NCI-H2171 treated with DMSO at 0.1 percent for 48 hours (cell line): ENCODE data around the gene GGT6.
"Not testable (repeated sequence)": the region's sequence is repeated elsewhere in the genome, so short reads cannot be mapped to it uniquely, and the experiment has no call there.

Source experiments
- DNase-seq: peaks from one replicate; lab custom pipeline; 2025; lab: John Stamatoyannopoulos, UW

GGT6 gene

DNA sequence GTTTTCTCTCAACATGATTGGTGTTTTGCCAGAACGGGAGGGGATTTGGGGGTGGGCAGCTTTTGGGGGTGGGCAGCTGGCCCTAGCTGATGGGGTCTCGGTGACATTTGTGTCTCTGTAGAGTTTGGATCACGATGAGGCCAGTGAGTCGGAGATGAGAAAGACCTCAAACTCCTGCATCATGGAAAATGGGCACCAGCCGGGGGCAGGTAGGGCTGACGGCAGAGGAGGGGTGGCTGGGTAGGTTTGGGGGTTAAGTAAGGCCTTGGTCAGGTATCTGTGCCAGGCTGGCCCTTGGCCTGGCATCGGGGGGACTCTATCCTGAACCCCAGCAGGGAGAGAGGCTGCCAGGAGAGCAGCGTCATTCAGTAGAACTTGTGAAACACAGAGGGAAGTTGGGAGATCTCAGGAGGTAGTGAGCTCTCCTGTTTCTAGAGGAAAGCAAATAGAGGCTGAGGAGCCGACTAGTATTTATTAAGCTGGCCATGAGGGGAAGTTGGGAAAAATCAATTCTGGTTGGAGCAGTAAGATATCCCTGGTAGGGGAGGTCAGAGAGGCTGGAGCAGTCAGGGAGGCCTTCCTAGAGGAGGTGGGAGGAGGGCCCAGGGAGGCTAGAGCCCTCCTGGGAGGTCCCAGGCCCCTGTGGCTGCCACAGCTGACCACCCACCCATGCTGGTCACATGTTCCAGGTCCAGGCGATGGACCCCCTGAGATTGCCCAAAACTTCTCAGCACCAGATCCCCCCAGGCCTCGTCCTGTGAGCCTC, 32.0 kb upstream of the GGT6 start:
- DNase-seq, result no peak

DNA sequence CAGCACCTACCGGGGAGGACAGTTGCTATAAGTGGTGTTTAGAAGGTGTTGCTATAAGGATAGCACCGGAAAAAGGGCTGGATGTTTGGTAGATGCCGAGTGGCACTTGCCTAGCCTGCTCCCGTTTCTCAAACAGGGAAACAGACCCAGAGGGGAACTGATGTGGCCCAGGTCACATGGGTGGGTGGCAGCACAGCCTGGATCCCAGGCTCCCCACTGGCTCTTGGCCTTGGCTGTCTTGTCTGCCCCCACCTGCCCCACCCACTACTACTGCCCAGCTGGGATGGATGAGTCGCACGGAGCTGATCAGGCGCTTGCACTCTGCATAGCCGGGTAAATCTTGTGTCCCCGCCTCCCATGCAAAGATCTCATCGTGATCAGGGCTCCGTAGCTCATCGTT, 31.2 kb upstream of the GGT6 start:
- no peak for DNase-seq

DNA sequence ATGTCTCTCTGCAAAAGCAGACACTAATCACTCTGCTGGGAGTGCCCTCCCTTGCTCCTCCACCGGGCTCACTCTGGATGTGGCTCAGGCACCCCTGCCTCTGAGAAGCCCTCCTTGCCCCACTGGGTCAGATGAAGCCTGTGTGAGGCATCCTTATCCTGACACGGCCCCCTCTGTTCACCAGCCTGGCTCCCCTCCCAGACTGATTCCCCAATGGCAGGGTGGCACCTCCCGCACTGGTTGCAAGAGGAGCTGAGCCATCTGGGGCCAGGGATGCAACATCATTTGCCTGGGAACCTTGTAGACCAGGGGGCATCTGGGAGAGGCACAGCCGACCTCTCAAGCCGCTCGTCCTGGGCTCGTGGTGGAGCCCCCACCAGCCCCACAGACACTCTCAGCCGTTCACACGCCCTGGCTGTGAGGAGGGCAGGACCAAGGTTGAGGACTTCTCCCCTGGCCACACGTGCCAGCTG, 30.6 kb upstream of the GGT6 start:
- DNase-seq, result peak; percentile 33

DNA sequence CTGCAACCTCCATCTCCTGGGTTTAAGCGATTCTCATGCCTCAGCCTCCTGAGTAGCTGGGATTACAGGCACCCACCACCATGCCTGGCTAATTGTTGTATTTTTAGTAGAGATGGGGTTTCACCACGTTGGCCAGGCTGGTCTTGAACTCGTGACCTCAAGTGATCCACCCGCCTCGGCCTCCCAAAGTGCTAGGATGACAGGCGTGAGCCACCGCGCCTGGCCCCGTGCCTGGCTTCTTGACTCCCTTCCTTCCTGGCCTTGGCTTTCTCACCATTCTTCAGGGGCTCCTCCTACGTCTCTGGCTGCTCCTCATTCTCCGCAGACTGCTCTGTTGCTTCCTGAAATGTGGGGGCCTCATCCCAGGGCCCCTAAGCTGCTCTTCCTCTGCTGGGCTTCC, 29.7 kb upstream of the GGT6 start:
- DNase-seq, result not testable (repeated sequence)

DNA sequence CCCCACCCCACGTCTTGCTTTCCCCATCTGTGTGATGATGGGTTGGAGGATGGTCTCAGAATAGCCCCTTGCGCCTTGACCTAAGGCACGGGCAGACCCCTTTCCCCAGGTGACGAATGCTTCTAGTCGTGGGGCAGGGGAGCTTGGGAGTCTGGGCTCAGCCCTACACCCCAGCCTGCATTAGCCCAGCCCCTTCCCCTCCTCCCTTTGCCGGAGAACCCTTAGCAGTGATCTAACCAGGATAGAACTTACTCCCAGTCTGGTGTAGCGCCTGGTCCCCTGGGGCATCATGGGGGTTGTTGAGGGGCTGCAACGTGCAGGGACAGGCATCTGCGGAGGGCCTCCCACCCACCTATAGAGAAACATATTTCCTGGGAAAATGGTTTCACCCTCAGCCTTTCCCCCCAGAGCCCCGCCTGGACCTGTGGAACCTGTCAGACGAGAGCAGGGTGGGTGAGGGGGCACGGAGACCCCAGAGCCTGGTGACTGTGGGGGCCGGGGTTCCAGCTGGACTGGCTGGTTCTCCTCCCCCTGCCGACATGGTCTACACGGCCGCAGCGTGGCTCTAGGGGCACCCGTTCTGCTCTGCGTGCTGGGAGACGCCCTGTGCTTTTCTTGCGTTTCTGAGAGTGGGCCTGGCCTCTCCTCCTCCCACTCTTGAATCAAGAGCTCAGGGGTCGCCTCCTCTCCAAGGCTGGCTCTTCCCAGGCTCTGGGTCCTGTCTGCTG, 28.7 kb upstream of the GGT6 start:
- DNase-seq, result no peak

DNA sequence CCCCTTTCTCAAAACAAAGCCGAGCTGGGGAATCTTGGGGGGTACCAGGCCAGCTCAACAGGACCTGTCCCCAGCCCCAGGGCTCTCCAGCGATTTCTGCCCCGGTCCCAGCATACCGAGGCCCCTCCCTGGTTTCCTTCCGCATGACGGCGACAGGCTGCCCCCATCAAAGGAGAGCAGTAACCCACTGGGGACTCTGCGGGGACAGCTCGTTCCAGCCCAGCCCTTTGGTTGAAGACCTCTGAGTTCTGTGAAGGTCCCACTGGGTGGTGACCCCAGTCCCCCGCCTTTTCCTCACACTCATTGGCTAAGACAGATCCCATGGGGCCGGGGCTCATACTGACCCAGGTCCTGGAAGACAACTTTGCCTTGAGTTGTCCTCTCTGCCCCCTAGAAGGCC, 28.0 kb upstream of the GGT6 start:
- no peak for DNase-seq

DNA sequence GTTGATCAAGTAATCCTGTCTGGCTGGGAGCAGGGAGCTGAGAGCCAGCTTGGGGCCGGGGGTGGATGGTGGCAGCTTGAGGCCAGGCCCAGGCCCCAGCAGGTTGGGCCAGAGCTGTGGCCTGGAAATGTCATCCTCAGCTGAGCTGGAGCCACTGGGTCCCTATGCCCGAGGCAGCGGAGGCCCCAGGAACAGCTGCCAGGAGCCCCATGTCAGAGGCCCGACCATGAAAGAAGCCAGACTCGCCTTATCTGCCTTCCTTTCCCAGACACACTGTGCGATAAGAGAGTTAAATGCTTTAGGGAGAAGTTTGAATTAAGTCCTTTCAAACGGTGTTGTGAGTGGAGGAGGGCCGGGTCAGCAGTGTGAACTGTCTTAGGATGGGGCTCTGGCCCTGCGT, 27.4 kb upstream of the GGT6 start:
- no peak for DNase-seq

DNA sequence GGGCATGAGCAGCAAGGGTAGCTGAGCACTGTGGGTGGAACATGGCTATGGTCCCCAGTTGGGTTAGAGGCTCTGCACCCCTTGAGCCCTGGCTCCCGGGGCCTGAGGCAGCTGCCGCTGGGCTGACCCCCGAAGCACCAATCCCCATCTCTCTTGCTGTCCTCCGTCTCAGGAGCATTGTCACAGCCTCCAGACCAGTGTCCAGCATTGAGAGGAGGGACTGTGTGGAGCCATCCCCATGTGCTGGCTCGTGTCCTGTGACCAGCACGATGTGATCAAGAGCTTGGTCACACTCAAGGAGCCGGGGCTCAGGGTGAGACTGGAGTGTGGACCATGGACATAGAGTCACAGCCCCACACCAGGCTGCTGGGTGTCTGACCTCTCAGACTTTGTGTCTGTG, 26.8 kb upstream of the GGT6 start:
- DNase-seq, result no peak

DNA sequence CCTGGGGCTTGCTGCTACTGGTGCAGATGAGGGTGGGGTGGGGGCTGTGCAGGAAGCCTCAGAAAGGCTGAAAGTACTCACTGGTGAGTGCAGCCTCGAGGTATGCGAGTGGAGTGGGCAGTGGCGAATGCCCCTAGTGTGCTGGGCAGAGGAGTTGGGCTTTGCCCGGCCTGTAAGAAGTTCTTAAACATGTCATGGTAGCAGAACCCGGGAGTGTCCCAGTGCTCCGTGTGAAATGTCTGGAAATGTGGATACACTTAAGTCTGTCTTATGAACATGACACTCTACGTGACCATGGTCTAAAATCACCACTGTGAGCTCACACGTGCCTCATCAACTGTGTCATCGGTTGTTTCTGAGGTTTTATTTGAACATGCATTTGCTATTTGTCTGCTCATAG, 25.7 kb upstream of the GGT6 start:
- no peak for DNase-seq

DNA sequence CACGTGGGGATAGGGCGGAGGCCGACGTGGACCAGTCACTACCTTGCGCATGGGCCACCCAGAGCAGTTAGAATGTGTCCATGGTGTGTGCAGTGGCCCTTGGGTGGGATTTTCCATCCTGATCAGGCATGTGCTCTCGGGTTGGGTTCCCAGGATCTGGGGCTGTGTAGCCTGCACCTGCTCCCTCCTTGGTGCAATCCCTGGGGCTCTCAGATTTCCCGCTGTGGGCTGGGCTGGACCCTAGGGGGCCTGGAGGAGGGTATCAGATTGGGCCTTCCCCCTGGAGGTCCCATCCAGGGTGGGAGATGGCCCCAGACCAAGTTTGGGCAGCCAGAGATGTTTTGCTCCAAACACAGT, 25.2 kb upstream of the GGT6 start:
- no peak for DNase-seq

DNA sequence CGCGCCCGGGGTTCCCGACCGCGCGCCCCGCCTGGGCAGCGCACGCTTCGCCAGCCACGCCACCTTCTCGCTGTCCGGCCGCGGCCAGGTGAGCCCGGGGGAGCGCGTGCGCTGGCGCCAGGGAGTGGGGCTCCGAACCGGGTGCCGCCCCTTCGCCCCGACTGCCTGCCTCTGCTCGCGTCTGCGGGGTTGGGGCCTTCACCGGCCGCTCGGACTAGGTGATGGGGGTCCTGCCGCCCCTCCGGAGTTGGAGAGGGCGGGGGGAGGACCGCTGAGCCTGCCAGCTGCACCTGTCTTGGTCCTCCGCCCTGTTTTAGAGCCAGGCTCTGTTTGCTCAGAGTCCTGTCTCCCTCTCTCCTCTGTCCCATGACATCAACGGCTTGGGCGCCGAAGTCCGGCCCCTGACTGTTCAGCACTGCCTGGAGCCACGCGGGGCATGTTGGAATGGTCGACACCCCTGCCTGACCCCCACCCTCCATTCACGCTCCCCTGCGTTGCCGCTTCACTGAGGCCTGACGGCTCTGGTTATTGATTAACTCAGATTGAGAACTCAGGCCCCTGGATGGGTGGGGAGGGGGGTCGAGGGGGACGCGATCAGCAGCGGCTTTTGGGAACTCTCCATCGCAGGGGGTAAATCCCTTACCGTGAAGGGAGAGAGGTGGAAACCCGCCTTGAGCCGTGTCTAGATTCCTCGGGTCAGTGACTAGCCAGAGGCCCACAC, 24.7 kb upstream of the GGT6 start:
- DNase-seq, result no peak

DNA sequence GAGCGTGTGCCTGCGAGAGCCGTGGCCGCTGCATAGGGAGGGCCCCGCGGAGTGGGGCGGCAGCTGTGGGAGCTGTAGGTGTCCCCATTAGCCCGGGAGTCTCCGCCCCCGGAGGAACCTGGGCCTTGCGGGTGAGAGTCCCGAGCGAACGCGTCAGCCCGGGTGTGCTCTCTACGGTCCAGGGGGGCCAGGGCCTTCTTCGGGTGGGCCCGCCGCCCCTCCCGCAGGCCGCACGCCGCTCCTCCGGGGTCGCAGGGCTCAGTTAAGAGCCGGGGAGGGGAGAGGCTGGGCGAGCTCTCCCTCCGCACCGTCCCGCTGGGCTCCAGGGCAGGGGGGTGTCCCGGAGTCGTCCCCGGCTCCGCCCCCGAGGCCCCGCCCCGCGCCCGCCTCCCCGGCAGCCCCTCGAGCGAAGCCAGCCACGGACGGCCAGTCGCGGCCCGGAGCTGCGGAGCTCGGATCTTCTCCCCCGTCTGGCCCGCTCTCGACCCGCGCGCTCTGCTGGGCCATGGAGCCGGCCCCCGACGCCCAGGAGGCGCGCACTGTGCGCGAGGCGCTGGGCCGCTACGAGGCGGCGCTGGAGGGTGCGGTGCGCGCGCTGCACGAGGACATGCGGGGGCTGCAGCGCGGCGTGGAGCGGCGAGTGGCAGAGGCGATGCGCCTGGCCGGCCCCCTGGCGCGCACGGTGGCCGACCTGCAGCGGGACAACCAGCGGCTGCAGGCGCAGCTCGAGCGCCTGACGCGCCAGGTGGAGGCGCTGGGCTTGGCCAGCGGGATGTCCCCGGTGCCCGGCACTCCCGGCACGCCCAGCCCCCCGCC, 23.9 kb upstream of the GGT6 start, which contains the start of gene SMTNL2:
TSS of gene SMTNL2 (plus strand) at position 429 of the 816 bp plus-strand sequence. CDS start at position 506, 77 bp downstream.
- DNase-seq, result peak; percentile 63

DNA sequence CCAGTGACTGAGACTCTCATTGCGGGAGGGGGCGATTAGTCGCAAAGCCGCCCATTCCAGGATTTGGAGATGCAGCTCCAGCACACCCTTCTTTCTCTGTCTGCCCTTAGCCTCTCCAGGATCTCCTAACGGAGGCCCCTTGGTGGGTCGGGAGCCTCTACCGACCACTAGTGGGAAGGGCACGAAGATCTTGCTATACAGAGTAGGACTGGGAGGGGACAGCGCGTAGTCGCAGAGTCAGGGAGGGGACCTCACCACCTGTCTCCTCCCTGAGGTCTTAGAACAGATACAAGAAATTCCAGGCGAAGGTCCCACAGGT, 23.4 kb upstream of the GGT6 start:
- peak; percentile 87 for DNase-seq

DNA sequence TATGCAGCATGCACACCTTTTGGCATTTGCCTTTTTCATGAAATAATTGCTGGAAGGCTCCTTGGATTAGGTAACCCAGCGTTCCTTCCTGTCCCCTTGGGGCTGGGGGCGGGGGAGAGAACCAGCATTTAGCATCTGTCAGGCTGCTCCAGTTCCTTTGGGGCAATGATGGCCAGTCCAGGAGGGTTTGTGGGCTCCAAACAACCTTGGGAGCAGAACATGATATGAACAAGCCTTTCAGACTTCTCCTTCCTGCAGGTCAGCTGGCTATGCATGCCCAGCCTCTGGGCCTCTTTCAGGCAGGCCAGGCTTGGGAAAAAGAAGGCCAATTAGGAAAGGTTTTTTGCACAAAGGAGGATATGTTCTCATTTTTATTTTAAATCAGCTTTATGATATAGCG, 22.8 kb upstream of the GGT6 start:
- DNase-seq, result peak; percentile 77

DNA sequence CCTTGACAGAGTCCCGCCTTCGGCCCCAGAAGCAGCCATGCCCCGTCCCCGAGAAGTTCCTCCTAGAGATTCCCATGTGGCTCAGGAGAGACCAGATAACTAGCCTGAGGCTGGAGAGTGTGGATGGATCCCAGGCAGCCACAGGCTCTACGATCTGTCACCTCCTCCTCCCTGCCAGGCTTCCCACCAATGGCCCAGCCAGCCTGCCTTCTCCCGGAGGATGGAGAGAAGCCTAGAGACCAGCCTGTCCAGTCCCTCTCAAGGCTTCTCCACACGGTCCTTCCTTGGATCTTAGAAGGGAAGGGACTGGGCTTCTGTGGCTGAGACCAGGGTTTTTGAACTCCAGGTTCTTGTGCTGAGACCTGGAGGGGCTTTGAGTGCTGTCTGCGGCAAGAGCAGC, 22.3 kb upstream of the GGT6 start:
- DNase-seq, result peak; percentile 59

DNA sequence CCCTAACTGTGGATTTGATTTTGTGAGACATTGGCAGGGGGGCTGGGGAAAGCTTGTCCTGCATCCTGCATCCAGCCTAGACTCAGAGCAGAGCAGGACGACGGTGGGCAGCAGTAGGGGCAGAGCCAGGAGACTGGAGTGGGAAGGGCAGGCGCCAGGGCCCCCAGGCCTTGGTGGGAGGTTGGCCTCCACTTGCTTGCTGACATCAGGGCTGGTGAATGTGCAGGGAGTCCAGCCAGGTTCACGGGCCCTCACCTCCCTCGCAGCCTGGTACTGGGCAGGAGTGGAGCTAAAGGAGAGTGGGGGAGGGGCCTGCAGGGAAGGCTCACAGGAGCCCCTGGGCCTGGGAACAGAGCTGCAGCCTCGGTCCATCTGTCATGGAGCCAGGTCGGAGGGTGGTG, 21.7 kb upstream of the GGT6 start:
- DNase-seq, result no peak

DNA sequence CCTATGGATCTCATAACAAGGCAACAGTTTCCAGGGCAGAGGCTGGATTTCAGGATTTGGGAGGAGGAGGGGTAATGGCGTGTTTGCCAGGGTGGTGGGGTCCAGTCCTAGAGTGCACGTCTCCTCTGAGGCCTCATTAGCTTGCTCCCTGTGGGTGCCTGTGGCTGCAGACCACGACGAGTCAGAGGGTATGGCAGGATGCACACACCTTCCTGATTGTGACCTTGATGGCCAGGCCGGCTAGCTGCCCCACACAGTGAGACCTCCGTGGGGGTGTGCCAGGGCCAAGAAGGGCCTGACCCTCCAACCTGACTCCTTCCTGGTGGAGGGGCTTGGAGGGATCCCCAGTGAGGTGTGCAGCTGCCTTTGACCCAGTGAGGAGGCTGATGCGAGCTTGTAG, 19.9 kb upstream of the GGT6 start:
- no peak for DNase-seq

DNA sequence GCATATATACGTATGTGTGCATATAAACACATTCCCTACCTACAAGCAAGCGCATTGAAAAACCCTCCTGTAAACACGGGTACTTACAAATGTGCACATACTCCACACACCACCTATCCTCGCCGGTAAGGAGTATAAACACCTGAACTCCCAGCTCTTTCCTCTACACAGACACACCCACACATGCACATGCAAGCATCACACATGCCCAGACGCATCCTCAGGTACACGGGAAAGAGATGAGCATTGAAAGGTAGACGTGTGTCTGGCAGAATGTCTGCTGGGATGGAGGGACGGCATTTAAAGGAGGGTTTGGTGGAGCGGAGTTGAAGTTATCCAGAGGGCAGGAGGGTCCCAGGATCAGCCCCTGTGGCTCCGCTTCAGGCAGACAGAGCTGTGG, 19.3 kb upstream of the GGT6 start:
- no peak for DNase-seq

DNA sequence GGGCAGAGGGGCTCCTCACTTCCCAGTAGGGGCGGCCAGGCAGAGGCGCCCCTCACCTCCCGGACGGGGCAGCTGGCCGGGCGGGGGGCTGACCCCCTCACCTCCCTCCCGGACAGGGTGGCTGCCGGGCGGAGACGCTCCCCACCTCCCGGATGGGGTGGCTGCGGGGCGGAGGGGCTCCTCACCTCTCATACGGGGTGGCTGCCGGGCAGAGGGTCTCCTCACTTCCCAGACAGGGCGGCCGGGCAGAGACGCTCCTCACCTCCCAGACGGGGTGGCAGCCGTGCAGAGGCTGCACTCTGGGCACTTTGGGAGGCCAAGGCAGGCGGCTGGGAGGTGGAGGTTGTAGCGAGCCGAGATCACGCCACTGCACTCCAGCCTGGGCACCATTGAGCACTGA, 18.0 kb upstream of the GGT6 start:
- not testable (repeated sequence) for DNase-seq

DNA sequence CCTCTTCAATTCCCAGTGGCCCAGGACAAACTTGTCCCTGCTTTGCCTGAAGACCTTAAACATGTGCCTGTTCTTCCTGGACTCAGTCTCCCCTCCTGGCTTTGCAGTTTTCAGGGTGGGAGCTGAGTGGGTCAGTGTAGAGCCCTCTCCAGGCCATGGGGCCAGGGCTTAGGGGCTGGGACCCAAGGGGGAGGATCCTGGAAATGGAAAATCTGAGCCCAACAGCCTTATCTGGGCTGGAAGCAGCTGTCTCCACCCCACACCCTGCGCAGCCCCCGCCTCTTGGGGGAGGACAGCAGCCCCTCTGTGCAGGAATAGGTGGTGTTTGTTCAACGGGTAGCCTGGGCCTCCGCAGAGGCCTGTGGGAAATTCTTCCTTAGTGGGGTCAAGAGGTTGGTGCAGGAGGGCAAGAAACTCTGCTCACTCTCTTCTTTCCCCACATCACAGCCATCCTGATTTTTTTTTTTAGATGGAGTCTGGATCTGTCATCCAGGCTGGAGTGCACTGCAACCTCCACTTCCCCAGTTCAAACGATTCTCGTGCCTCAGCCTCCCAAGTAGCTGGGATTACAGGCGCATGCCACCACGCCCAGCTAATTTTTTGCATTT, 17.1 kb upstream of the GGT6 start:
- DNase-seq, result no peak

DNA sequence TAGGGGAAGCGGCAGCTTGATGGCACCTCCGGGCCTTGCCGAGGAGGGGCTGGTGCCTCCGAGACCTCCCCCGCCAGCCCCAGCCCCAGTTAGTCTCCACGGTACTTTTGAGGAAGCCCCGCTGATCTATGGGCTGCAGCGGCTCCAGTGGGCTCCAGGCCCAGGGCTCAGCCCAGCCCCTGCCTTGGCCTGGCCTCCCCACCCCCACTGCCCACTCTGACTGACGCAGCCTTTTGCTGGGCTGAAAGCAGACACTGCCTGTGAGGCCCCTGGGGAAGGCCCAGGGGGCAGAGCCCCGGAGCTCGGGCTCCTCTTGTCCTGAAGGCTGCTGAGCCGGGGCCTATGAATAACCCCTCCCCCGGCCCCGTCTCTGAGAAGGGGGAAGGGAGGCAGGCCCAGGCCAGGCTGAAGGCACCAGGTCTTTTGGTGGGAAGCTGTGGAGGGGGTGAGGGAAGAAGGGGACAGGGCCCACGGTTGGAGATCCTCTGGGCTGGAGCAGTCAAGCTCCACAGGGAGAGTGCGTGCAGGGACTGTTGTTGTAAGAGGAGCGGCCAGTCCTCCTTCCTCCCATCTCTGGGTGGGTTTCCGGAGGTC, 16.4 kb upstream of the GGT6 start:
- DNase-seq, result no peak
